H54 (cell line): Measurements from ENCODE around the gene EPB41.
"Not testable (repeated sequence)": the region's sequence is repeated elsewhere in the genome, so short reads cannot be mapped to it uniquely, and the experiment has no call there.

Experiments
- DNase-seq: peaks from one replicate; pipeline ENCODE4 v3.0.0; 2011; ENCODE audit warnings: low spot score, mixed read lengths; ENCODE audit not compliant: insufficient read length
- FAIRE-seq: peaks from 3 replicates; lab custom pipeline; 2011; peaks lifted over from hg19 to GRCh38; lab: Jason Lieb, UNC
- POLR2A ChIP-seq: IDR thresholded peaks from 2 replicates; pipeline ENCODE4 v1.6.1; 2011; ENCODE audit warnings: low read depth, mild to moderate bottlenecking, low read length

The EPB41 gene

DNA sequence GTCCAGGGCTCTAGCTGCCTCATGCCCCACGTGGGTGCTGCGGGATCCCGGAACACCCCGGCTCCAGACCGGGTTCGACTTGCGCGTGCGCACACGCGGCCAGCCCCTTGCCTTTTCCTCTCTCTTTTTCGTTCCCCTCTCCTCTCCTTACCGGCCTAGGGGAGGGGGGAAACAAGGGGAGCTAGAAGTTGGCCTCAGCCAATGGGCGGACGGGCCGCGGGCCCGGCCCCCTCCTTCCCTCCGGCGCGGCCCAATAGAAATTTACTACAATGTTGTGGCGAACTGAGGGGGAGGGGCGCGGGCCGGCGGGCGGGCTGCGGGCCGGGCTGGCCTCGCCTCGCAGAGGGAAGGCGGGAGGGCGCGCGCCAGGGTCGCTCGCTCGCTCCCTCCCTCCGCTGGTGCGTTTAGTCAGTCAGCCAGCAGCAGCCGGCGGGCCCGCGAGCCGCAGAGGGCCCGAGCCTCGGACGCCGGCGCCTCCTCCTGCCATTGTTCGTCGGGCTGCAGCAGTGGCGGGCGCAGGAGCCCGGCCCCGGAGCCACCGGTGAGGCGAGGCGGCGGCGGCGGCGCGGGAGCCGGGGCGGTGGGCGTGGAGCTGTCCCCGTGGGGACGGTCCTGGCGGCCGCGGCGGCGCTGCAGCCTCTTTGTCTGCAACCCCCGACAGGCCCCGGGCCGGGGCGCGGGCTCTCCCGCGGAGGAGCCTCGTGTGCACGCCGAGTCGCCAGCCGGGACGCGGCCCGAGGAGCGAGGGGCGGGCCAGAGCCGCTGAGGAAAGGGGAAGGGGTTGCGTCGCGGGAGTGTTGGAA is at the start of gene EPB41:
TSS of gene EPB41 (plus strand) at position 342 of the 803 bp plus-strand sequence. CDS start 72,869 bp downstream, outside the sequence.
- FAIRE-seq (no peak), DNase-seq (peak; percentile 81)
- no peak; the same call in 1 of the 2 replicates for TF ChIP-seq POLR2A

- TF ChIP-seq POLR2A: no peak
- FAIRE-seq (no peak), DNase-seq (no peak)
These were observed 49.7 kb upstream of the EPB41 start for GRCh38 chr1:28864695-28865094.

DNA sequence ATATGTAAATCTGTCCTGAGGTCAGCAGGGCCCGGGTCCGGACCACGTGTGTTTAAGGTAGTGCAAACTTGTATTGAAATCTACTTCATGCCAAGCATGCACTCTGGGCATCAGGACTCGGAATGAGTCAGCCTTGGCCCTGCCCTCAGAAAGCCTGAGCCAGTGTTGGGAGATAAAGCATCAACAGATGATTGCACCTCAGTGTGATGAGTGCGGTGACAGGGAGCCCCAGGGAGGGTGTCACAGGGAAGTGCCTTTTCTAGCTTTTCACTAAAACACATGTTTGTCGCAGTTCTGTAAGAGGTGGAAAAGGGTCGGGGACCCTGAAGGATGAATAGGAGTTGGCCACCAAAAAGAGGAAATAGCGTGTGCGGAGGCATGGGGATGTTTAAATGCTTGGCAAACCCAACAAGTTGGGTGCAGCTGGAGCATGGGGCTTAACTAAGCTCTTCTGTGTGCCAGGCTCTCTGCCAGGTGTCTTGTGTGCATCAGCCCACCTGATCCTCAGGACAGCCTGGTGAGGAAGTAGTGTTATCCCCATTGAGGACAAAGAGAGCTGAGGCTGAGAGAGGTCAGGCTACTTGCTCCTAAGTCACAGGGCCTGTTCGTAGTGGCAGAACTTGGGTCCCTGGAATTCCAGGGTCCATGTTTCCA is 48.2 kb upstream of the EPB41 start:
- DNase-seq (peak; percentile 57), FAIRE-seq (peak; percentile 53)
- no peak for TF ChIP-seq POLR2A

DNA sequence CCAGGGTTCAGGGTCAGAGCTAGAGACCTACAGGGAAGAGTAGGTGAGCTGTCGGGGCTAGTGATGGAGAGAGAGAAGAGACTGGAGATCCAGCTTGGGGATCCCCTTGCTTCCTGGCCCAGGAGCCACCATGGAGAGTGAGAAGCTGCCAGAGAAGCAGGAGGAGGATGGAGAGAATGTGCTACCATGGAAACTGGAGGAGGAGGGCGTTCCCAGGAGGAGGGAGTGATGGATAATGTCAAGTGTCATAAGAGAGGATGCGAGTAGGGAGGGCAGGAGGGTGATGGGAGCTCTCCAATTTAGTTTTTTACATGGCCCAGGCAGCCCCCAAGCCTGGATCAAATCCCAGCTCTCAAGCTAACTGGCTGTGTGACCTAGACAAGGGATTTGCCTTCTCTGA is 46.5 kb upstream of the EPB41 start:
- DNase-seq (no peak), FAIRE-seq (no peak)
- no peak for TF ChIP-seq POLR2A

DNA sequence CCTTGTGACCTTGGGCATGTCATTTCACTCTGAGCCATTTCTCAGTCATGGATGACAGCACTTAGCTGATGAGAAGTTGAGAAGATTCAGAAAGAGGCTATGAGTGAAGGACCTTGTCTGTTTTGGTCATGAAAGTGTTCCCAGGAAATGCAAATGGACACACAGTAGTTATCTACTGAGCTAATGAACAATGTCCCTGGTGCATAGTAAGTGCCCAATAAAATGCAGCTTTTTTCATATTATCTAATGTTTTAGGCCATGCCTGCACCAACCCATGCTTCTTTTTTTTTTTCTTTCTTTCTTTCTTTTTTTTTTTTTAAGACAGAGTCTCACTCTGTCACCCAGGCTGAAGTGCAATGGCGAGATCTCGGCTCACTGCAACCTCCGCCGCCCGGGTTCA is 44.4 kb upstream of the EPB41 start:
- no peak for DNase-seq
- TF ChIP-seq POLR2A: no peak
- no peak for FAIRE-seq

DNA sequence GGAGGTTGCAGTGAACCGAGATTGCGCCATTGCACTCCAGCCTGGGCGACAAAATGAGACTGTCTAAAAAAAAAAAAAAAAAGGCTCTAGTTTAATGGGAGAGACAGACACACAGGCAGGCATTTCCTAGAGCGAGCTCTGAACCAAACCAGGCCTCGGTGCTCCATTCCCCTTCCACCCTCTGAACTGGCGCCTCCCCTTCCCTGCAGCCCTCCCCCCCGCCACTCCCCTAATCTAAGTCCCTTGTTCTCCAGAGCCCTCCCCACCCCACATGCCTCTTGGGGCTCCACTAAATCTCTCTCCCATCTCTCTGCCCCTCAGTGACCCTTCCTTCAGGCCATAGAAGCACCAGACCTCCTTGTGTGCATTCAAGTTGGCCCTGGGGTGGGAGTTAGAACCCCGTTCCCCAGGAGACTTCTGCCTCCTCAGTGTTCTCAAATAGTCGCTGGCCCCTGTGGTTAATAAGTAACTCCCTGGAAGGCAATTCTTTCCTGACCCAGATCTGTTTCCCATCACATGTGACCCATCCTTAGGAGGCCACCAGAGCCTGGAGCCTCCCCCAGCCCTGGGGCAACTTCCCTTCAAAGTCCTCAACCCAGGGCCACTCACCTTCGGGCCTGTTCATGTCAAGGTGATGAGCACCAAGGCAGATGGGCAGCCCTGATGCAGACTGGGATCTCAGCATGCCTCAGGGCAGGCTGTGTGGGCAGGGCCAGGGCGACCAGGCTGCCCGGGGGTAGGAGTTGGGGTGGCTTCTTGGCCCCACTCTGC is 42.6 kb upstream of the EPB41 start:
- DNase-seq (no peak), FAIRE-seq (no peak)
- TF ChIP-seq POLR2A: no peak

GRCh38 chr1:28875134-28875533 is 39.2 kb upstream of the EPB41 start:
- FAIRE-seq, DNase-seq: not testable (repeated sequence)

DNA sequence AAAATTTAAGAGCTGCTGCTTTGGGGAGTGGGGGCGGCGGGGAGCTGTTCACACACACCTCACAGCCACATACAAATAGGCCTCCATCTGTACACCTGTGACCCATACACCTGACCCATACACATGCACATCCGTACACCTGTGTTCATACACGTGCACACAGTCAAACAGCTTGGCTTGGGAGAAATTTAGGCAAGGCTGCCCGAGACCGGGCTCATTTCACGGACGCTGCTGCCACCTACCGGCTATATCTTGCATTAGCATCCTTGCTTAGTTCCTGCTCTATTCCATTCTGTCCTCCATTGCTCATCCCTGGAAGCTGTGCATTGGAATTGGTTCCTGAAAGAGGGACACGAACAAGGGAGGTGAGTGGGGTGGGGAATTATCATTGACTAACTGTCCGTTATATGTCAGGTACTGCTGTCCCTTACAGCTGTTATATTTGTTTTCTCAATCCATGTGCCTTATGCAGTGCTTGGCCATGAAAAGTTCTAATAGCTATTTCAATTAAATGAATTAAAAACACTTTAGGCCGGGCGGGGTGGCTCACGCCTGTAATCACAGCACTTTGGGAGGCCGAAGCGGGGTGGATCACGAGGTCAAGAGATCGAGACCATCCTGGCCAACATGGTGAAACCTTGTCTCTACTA is 37.1 kb upstream of the EPB41 start:
- DNase-seq: peak; percentile 49
- TF ChIP-seq POLR2A: no peak
- peak; percentile 82 for FAIRE-seq

DNA sequence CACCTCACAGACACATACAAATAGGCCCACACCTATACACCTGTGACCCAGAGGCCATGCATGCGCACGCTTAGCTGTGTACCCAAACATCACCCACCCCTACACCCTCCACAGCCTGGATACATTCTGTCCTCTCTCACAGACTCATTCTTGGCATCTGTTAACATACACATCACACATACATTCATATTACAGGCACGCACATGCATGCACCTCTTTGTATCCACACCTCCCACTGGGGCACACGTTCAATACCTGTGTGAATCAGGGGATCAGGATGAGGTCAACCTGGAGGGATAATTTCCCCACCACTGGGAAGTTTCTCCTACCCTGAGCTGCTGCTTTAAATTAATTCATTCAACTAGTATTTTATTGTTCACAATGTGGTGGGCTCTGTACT is 35.6 kb upstream of the EPB41 start:
- no peak for TF ChIP-seq POLR2A

GRCh38 chr1:28882009-28882628 is 32.2 kb upstream of the EPB41 start:
- TF ChIP-seq POLR2A: no peak
- DNase-seq (peak; percentile 58), FAIRE-seq (peak; percentile 52)

More for the DNA sequence above, 35.6 kb upstream of the EPB41 start:
- DNase-seq (no peak), FAIRE-seq (no peak)

GRCh38 chr1:28883242-28883616 is 31.1 kb upstream of the EPB41 start:
- no peak for DNase-seq
- TF ChIP-seq POLR2A: no peak
- no peak for FAIRE-seq

- no peak for DNase-seq
- FAIRE-seq: no peak
- TF ChIP-seq POLR2A: no peak
These were observed 28.9 kb upstream of the EPB41 start for GRCh38 chr1:28885472-28885877.
